ENCODE data around the gene GPC5.
"Not testable (repeated sequence)": the region's sequence is repeated elsewhere in the genome, so short reads cannot be mapped to it uniquely, and the experiment has no call there.

GPC5 gene

DNA sequence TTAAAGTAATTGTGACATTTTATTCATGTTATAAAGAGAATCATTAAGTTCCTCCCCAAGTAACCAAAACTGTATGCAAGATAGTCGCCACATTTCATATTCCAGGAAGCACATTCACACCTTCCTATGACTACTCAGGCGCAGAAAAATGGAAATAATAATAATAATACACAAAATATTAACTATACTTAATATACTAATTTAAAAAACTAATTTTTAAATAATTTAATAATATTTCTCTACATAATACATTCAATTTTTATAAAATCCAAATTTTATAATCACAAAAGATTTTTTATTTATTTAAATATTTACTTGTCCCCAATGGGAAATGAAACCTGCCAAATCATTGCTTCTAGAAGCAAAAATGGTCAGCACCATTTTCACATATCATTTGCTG is 1030.8 kb downstream of the GPC5 start:
- no peak for DNase-seq

DNA sequence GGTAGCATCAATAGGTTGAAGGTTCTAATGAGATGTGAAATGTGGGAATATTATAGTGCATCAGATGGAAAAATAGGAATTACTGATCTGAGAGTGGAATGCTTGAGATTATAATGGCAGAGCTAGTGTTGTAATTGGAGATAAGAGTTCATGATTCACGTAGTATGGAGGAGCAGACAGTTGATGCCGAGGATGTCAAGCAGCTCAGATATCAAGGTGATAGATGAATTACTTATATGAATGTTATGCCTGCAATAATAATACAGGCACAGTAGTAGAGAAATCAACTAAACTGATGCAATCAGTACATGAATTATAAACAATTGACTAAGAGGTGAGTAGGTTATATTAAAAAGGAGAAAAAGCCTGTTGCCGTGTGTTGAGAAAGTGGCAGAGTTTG is 1035.0 kb downstream of the GPC5 start:
- DNase-seq = no peak

DNA sequence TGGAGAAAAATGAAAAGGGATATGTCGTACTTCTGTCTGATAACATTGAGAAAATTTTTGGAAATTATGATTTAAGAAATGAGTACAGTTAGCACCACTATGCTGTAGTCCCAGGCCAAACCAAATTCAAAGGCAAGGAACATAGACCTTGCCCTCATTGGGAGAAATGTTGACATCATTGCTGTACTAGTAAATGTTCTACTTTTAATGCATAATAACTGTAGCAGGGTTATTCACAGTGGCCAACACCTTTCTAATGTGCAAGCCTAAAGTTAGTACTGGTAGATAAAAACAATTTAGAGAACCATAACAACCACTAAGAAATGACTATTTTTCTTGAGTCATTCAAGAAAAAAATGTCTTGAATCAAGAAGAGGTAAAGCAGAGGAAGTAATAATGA is 1035.5 kb downstream of the GPC5 start:
- DNase-seq = no peak

DNA sequence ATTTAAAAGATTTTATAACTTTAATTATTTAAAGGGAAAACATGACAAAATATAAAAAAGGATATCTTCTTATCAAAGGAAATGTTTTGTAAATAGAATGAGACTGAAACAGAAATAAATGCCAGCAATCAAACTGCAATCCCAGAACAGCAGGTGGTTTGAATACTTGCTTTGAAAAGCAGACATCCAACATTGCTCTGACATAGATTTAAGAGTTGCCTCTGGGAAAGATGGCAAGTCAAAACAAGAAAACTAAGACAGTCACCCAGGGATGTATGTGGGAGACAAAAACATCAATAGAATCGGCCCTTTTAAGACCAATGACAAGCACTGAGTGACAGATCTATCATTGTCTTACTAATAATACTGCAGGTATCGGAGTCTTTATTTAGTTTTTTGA is 1038.5 kb downstream of the GPC5 start:
- no peak for DNase-seq

DNA sequence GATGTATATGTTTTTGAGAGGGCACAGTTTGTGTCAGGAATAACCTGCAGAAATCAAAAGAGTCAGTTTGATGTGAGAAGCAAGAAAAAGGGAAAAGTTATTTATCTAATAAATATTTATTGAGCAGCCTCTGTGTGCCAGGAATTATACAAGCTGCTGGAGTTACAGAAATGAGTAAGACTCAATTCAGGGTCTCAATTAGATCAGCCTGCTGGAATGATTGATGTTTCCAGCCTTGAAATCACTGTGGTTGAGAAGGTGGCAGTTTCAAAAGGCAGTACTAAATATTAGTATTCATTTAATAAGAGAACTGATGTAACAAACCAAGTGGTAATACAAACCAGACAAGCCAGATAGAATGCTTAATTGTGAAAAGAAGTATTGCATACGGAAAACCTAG is 1045.8 kb downstream of the GPC5 start:
- no peak for DNase-seq

DNA sequence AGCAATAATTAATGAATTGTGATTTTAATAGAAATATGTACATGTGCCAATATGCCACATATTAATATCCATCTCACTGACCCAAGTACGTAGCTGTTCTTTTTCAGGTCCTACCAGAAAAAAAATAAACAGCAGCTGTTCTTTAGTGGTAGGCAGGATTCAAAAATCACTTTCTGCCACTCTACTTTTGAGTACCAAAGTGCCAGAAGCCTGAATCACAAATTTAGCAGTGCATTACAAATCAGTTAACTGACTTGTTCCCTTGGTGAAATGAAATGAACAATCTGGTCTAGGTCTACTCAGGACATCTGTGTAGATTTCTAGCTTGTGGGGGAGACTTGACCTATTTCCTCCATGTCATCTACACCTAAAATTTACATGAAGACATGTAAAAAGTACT is 1052.6 kb downstream of the GPC5 start:
- DNase-seq = no peak

DNA sequence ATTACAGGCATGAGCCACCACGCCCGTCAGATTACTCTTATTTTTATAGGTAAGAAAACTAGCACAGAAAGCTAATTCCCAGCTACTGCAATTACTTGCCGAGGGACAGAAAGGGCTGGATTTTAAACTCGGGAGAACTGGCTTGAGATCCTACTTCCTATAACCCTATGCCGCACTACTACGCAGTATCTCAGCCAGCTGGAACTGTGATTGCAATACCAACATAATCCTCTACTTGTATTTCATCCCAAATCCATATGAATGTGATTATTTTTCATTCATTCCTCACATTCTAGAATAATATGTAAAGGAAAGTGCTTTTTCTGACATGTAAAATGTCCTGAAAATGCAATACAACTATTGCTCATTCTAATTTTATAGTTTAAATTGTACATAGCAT is 1054.4 kb downstream of the GPC5 start:
- DNase-seq = no peak

DNA sequence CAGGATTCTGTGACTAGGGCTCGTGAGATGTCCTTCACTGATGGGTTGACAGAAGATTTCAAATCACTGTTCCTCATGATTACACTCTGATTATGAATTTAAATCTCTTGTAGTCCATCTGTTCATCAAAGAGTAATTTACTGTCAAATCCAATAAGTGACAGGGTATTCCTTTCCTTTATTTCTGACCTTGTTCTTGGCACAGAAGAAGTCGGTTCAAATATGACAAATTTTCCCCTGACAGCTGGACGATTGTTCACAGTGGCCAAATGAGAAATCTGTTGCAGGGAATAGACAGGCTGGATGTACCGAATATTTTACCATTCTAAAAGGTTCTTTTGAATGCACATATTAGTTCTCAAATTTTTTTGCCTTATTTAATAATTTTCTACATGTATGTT is 1060.9 kb downstream of the GPC5 start:
- no peak for DNase-seq

DNA sequence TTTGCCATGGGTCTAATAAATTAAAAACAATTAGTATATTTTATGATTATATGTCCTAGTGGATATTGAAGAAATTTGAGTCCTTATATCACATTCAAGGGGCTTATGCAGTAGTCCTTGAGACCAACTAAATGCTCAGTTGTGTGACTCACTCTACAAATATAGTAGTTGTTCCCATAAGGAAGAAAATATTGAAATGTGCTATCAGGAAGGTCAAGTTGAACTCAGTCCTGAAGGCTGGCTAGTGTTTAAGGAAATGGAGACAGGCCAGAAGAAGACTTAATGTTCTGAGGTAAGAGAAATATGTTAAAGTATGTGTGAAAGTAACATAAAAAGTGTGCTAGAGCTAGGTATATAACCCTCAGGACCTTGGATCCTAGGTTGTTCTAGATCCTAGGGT is 1062.1 kb downstream of the GPC5 start:
- no peak for DNase-seq

DNA sequence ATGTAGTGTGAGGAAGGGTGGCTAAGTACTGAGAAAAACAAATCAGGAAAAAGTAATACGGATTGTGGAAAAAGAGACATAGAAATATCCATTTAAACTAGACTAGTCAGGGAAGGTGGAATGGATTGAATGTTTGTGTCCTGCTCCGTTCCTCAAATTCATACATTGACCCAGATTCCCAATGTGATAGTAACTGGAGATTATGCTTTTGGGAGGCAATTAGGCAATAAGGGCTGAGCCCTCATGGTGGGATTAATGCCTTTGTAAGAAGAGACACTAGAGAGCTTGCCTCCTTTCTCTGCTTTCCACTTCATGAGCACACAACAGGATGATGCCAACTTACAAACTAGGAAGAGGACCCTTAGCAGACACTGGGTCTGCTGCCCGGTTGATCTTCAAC is 1063.0 kb downstream of the GPC5 start:
- no peak for DNase-seq

DNA sequence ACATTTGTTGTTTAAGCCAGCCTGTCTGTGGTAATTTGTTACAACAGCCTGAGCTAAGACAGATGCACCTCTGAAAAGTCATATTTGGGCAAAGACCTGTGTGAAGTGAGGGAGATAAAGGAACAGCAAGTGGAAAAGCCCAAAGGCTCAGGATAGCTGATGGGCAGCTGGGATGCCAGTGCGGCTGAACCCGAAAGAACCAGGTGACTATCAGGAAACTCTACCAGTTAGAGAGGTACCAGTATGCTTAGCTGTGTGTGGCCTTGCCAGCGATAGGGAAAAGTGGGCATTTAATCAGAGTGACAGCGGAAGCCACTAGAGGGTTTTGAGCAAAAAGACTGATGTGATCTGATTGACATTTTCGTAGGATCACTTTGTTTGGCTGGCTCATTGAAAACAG is 1063.4 kb downstream of the GPC5 start:
- no peak for DNase-seq

DNA sequence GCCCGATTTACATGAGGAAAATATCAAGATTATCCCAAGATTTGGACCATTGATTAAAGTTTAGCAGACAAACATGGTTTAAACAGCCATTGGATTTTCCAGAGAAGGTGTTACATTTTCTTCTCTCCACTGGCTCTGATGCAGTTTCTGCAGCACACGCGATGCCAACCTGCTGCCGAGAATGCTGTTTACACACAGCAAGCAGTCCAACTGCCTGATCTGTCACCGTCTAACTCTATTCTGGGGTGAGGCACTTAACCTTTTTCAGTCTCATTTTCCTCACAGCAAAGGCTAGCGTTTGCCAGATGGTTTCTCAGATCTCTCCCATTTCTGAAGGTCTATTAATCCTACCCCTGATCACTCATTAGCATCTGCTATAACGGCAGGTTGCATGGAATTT is 1064.7 kb downstream of the GPC5 start:
- no peak for DNase-seq

DNA sequence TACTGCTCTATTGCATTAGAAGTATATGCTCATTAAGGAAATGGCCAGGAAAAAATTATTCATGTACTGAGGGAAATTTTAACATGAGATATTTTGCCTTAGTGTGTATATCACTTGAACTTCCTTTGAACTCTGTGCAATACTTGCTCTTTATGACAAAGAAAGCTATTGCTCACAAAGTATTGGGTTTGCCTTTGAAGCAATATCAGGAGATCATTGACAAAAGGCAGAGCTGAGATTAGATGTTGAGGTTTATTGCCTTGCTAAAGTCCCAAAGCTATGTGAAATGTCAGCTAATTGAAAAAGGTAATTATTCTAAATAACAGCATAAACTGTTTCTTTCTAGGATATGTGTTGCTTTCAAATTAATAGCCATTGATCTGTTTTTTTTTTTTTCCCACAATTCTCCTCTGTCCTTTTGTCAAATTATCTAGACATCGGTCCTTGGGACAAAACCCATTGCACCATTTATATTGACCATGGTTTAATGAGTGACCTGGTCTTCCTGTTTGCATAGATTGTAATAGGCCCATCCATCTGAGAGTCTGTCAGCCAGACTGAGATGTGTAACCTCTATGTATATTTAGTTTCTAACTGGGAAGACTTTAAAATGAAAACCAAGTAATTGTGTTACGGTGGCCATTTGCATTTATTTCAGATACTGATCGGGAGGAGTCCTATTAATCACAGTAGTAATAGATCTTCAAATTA is 1075.5 kb downstream of the GPC5 start:
- DNase-seq = no peak

DNA sequence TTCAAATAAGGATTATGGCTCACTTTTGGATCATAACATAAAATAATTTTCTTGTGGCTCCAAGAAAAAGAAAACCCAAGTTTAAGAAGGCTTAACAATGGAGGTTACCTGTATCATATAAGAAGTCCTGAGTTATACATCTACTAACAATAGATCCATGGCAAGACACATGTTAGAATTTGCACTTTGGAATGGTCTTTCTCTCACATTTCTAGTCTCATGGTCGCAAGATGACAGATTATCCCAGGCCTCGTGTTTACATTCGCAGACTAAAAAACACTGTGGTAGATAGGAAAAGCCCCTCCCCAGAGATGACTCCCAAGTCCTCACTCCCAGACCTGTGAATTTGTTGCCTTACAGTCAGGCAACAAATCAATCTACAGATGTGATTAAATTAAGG is 1082.0 kb downstream of the GPC5 start:
- no peak for DNase-seq

DNA sequence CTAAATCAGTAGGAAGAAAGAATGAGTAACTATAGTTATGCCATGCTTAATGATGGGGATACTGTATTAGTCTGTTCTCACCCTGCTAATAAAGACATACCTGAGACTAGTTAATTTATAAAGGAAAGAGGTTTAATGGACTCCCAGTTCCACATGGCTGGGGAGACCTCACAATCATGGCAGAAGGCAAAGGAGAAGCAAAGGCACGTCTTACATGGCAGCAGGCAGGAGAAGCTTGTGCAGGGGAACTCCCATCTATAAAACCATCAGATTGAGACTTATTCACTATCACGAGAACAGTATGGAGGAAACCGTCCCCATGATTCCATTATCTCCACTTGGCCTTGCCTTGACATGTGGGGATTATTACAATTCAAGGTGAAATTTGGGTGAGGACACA is 1084.4 kb downstream of the GPC5 start:
- not testable (repeated sequence) for DNase-seq

DNA sequence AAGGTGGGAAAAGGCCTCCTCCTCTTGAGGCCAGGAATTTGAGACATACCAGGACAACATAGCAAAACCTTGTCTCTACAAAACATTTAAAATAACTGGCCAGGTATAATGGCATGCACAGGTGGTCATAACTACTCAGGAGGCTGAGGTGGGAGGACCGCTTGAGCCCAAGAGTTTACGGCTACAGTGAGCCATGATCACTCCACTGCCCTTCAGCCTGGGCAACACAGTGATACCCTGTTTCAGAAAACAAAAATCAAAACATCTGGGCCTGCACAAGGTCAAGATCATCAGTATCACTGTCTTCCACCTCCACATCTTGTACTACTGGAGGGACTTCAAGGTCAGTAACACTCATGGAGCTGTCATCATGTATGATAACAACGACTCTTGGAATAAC is 1085.5 kb downstream of the GPC5 start:
- no peak for DNase-seq

DNA sequence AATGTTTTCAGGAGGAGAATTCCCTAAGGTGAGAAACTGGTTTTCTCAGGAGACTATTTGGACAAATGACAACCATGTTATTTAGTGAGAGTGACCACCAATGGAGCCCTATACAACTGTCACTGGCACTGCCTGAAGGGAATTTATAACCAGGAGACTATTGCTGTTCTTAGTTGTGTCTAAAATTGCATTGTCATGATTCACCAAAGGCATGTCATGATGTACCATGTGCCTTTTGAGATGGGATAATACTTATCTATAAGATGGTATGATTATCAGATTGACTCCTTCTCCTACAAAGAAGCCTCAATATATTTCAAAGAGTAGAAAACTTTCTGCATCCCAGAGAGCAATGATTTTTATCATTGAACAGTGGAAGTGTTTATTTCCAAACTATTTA is 1088.8 kb downstream of the GPC5 start:
- no peak for DNase-seq

DNA sequence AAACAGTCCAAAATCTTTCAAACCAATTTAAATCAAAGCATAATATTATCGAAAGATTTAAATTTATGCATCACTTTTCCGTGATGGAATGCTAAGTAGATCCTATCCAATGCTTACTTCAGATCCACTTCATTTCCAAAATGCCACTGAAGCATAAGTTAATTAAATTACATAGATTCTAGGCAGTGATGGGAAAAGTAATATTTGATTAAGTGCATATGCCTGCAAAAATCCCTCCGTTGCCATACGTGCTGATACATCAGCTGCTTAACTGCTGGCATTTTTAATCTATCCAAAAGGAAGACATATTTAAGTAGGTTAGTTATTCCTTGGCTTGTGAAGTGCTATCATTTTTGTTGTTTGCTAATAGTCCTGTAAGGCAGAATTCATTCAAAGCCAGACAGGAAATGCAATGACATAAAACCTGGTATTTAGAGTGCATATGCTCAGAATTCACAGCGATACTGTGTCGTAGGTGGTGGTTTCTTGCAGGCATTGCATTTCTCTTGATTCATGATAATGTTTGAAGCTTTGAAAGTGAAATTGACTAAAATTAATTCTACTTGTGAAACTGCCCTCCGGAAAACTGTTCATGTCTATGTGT is 1089.9 kb downstream of the GPC5 start:
- DNase-seq = no peak

DNA sequence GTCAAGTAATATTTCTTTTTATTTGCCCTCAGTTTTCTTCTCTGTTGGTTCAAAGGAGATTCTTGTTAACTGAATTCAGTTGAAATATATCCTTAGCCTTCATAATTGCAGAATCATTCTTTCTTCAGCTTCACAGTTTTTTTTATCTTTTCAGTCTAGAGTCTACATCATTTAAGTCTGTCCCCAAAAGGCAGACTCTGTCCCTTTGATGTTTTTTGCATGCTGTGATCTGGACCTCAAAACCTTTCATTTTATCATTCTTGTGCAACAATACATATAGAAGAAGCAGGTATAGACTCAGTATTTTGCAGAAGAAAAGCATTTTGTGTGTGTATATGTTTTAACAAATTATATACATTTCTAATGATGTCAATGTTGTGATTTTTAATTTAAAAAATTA is 1093.4 kb downstream of the GPC5 start:
- no peak for DNase-seq

DNA sequence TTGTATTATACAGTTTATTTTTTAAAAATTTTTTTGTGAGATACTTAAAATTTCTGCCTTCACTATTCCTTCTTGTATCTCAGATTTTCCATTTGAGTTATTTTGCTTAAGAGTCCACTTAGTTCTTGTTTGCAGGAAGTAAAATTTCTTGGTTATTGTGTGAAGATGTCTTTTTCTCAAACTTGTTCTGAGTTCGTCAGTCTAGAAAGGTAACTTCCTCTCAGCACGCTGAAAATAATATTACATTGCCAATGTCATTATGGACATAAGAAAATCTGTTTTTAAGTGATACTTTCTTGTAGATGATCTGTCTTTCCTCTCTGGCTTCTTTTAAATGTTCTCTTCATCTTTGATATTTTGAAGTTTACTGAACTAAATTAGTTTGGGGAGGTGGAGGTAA is 1096.5 kb downstream of the GPC5 start:
- DNase-seq = no peak

DNA sequence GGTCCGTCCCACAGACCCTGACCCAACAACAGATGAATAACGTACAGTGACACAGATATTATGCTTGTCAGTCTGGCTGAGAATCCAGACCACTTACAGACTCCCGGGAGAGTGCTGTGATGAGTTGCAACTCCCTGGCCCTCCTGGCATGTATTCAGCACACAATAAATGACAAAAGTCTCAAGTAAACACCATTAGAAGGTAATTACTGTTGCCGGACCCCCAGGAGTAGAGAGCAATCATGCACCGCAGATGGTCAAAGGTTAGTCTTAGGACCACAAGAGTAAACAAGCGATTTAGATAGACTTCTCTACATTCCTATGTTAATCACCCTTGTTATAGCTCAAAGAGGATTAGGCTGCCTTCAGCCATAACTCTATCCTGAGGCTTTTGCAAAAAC is 1101.8 kb downstream of the GPC5 start:
- DNase-seq = no peak

DNA sequence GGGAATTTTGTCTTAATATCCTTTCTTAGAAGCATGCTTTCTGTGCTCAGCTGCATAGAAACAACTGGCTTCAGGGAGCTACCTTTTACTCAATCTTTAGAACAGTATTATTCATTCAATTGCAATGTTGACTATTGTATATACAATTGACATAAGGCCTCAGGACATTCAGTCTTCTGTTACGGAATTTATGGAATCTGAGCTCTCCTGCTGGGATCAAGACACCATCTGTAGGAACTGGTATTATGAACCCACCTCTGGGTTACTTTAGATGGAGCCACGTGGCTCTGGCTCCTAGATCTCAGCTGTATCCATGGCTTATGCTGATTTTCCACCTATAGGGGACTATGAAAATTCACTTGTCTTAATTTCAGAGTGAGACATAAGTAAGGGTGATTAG is 1112.0 kb downstream of the GPC5 start:
- DNase-seq = no peak

DNA sequence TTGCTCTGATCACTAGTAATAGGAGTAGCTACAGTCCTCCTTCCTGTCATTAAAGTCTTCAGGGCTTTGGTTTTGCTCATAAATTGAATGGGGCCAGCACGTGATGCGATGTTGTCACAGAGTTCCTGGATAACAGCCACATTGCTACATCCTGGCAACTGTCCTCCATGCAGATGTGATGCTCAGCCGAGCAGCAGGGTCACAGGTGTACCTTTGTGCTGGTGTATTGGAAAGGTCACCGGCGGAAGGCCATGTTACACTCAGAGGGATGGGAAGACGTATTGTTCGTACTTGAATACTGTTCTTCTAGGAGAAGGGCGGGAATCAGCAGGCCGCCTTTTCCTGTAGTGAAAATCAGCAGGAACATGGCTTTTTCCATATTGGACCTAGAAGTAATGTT is 1114.4 kb downstream of the GPC5 start:
- DNase-seq = no peak

DNA sequence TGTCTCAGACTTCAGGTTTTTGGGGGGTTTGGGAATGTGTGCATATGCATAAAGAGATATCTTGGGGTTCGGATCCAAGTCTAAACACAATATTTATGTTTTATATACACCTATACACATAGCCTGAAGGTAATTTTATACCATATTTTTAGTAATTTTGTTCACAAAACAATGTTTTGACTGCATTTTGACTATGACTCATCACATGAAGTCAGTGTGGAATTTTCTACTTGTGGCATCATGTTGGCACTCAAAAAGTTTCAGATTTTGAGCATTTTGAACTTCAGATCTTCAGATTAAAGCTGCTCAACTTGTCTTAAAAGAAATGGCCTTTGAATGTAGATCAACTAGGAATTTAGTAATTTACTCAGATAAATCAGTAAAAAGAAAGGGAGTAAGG is 1115.3 kb downstream of the GPC5 start:
- no peak for DNase-seq

DNA sequence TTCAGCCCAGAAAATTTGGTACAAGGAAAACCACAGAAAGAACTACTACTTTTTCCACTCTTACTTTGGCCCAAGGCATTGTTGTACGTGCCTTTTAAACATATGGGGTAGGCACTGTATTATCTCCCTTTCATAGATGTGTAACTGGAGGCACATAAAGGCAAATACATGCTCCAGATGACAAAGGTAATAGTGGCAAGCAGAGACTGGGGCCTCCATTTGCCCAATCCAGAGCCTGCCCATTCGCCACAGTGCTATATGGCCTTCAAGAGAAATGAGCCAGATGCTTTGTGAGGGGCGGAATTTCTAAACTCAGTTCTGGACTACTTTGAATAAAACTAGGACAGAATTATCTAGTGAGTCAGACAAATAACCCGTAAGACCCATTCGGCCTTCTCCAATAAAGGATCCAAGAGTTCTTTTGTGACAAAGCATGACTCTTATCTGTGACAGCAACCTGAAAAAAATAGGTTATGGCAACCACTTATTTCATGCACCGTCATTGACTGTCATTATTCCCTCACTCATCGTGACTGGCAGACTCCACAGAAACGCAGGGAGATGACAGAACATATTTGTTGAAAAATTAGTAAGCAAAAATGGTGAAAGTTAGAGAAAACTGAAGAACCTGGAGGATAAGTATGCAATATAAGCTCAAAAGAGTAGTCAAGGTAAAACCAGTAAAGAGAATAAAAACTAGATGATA is 1116.2 kb downstream of the GPC5 start:
- DNase-seq = no peak
